Karpas-422 (cell line): ENCODE results near the gene ATRIP. TPM values are rescaled to one million over a fixed set of nuclear protein-coding genes. Genes with fewer than 3 reads are reported as not detected.

Experiments
- DNase-seq: peaks from one replicate; pipeline ENCODE4 v3.0.0-alpha.2; 2015
- H2AFZ ChIP-seq: fragments of 200-600 bp; sonication (generic); 2 replicates; pipeline ENCODE4 v1.6.1; 2014; ENCODE audit warnings: antibody characterized with exemption, low read length, mixed read lengths
- H3K27ac ChIP-seq: fragments of 200-600 bp; sonication (generic); 2 replicates; pipeline ENCODE4 v1.5.1; 2014; ENCODE audit warnings: mild to moderate bottlenecking, low read length, moderate library complexity
- H3K27me3 ChIP-seq: fragments of 200-600 bp; sonication (generic); 2 replicates; pipeline ENCODE4 v1.6.1; 2014; ENCODE audit warnings: low read length, mixed read lengths
- H3K36me3 ChIP-seq: fragments of 200-600 bp; sonication (generic); 2 replicates; pipeline ENCODE4 v1.6.1; 2014; ENCODE audit warnings: low read length, mixed read lengths; ENCODE audit not compliant: insufficient read depth
- H3K4me1 ChIP-seq: fragments of 200-600 bp; sonication (generic); 2 replicates; pipeline ENCODE4 v1.6.1; 2014; ENCODE audit warnings: mild to moderate bottlenecking, low read length, mixed read lengths
- H3K4me2 ChIP-seq: fragments of 200-600 bp; sonication (generic); 2 replicates; pipeline ENCODE4 v1.6.1; 2014; ENCODE audit warnings: low read length, low read depth, mild to moderate bottlenecking; ENCODE audit not compliant: poor library complexity, severe bottlenecking
- H3K4me3 ChIP-seq: fragments of 200-600 bp; sonication (generic); 2 replicates; pipeline ENCODE4 v1.5.1; 2014; ENCODE audit warnings: mild to moderate bottlenecking, antibody characterized with exemption, low read length, mixed read lengths
- H3K79me2 ChIP-seq: fragments of 200-600 bp; sonication (generic); 2 replicates; pipeline ENCODE4 v1.6.1; 2014; ENCODE audit warnings: mild to moderate bottlenecking, low read length, mixed read lengths
- H3K9ac ChIP-seq: fragments of 200-600 bp; sonication (generic); 2 replicates; pipeline ENCODE4 v1.6.0; 2014; ENCODE audit warnings: low read length
- H3K9me2 ChIP-seq: fragments of 200-600 bp; sonication (generic), shearing (Covaris generic); replicated peaks from 2 replicates; pipeline ENCODE4 v1.6.0; 2014; ENCODE audit warnings: mild to moderate bottlenecking, low read length, moderate library complexity; ENCODE audit not compliant: insufficient read depth
- H3K9me3 ChIP-seq: fragments of 300-700, 200-600 bp; sonication (generic); 2 replicates; pipeline ENCODE4 v1.6.1; 2014; ENCODE audit warnings: low read length, mixed read lengths
- H4K20me1 ChIP-seq: fragments of 200-600 bp; sonication (generic); 2 replicates; pipeline ENCODE4 v1.6.1; 2014; ENCODE audit warnings: mild to moderate bottlenecking, antibody characterized with exemption, low read length, low read depth; ENCODE audit not compliant: insufficient read depth
- total RNA-seq: library from RNA; depleted of rRNA; stranded (reverse); fragments of >200 nt; shearing (Covaris generic); gene quantifications from 2 replicates; pipeline ENCODE4 v1.2.3, GENCODE V29; 2014; ENCODE audit warnings: low replicate concordance

The ATRIP gene
- total RNA-seq, 1 experiment from 2014 or later: 7.3 TPM

GRCh38 chr3:48413611-48414010, 32.9 kb upstream of the ATRIP start:
- Histone ChIP-seq H2AFZ (no peak overlapping the region), H3K9ac (no peak overlapping the region), H3K27ac (no peak overlapping the region), H3K27me3 (no peaks in the 10 kb centered on the region), H3K4me3 (no peak overlapping the region), H3K9me2 (no peaks in the 10 kb centered on the region), H3K9me3 (no peaks in the 10 kb centered on the region), H3K4me1 (no peaks in the 10 kb centered on the region), H3K4me2 (no peak overlapping the region), H3K79me2 (no peaks in the 10 kb centered on the region), H3K36me3 (no peaks in the 10 kb centered on the region; the same call in 1 of the 2 replicates), H4K20me1 (no peaks in the 10 kb centered on the region)
- DNase-seq: no peak

- no peak overlapping the region for H3K27ac ChIP-seq
- no peaks in the 10 kb centered on the region for H3K9me3 ChIP-seq
- DNase-seq: no peak
- H3K9ac ChIP-seq: no peak overlapping the region
- no peaks in the 10 kb centered on the region for H3K27me3 ChIP-seq
- H4K20me1 ChIP-seq: no peaks in the 10 kb centered on the region
- H3K79me2 ChIP-seq: no peaks in the 10 kb centered on the region
- H3K36me3 ChIP-seq: no peaks in the 10 kb centered on the region; the same call in 1 of the 2 replicates
- no peak overlapping the region for H2AFZ ChIP-seq
- H3K9me2 ChIP-seq: no peaks in the 10 kb centered on the region
- no peak overlapping the region for H3K4me3 ChIP-seq
- H3K4me1 ChIP-seq: no peaks in the 10 kb centered on the region
- H3K4me2 ChIP-seq: no peak overlapping the region
Measured at GRCh38 chr3:48414376-48415250, 31.9 kb upstream of the ATRIP start.

- no peak for DNase-seq
- Histone ChIP-seq H3K9me2 (no peaks in the 10 kb centered on the region), H3K4me2 (no peak overlapping the region), H3K27ac (no peak overlapping the region), H3K79me2 (no peaks in the 10 kb centered on the region), H3K36me3 (no peaks in the 10 kb centered on the region; the same call in 1 of the 2 replicates), H3K4me1 (no peaks in the 10 kb centered on the region), H3K27me3 (no peaks in the 10 kb centered on the region), H4K20me1 (no peaks in the 10 kb centered on the region), H3K9me3 (no peaks in the 10 kb centered on the region), H3K9ac (no peak overlapping the region), H3K4me3 (no peak overlapping the region), H2AFZ (no peak overlapping the region)
Measured at GRCh38 chr3:48415251-48415953, 31.1 kb upstream of the ATRIP start.

GRCh38 chr3:48416091-48416505, 30.4 kb upstream of the ATRIP start:
- H2AFZ ChIP-seq: no peak overlapping the region
- no peaks in the 10 kb centered on the region for H3K79me2 ChIP-seq
- DNase-seq: no peak
- H3K9ac ChIP-seq: no peak overlapping the region
- no peaks in the 10 kb centered on the region for H3K9me3 ChIP-seq
- H3K9me2 ChIP-seq: no peaks in the 10 kb centered on the region
- H4K20me1 ChIP-seq: no peaks in the 10 kb centered on the region
- no peaks in the 10 kb centered on the region for H3K4me1 ChIP-seq
- H3K36me3 ChIP-seq: no peaks in the 10 kb centered on the region; the same call in 1 of the 2 replicates
- H3K27me3 ChIP-seq: no peaks in the 10 kb centered on the region
- no peak overlapping the region for H3K4me3 ChIP-seq
- no peak overlapping the region for H3K4me2 ChIP-seq
- no peak overlapping the region for H3K27ac ChIP-seq

GRCh38 chr3:48416546-48416945, 30.0 kb upstream of the ATRIP start:
- Histone ChIP-seq H3K4me3 (no peak overlapping the region), H3K9ac (no peak overlapping the region), H3K27me3 (no peaks in the 10 kb centered on the region), H3K27ac (no peak overlapping the region), H3K4me2 (no peak overlapping the region), H3K4me1 (no peaks in the 10 kb centered on the region), H3K9me3 (no peaks in the 10 kb centered on the region), H3K9me2 (no peaks in the 10 kb centered on the region), H4K20me1 (no peaks in the 10 kb centered on the region), H2AFZ (no peak overlapping the region), H3K79me2 (no peaks in the 10 kb centered on the region; the same call in 1 of the 2 replicates), H3K36me3 (no peaks in the 10 kb centered on the region; the same call in 1 of the 2 replicates)
- DNase-seq: no peak

GRCh38 chr3:48417529-48418108, 28.9 kb upstream of the ATRIP start:
- Histone ChIP-seq H3K4me1 (no peaks in the 10 kb centered on the region), H3K4me2 (no peak overlapping the region), H3K9me2 (no peaks in the 10 kb centered on the region), H3K27me3 (no peaks in the 10 kb centered on the region), H3K9me3 (no peaks in the 10 kb centered on the region), H3K4me3 (no peak overlapping the region), H4K20me1 (no peaks in the 10 kb centered on the region), H3K79me2 (no peaks in the 10 kb centered on the region; the same call in 1 of the 2 replicates), H3K36me3 (no peaks in the 10 kb centered on the region; the same call in 1 of the 2 replicates), H2AFZ (no peak overlapping the region), H3K9ac (no peak overlapping the region), H3K27ac (no peak overlapping the region)
- no peak for DNase-seq

- Histone ChIP-seq H3K27me3 (no peaks in the 10 kb centered on the region), H3K9ac (no peak overlapping the region), H3K9me2 (no peaks in the 10 kb centered on the region), H3K4me3 (no peak overlapping the region), H3K4me1 (peaks cover 4% of the 10 kb centered on the region), H3K9me3 (no peaks in the 10 kb centered on the region), H4K20me1 (no peaks in the 10 kb centered on the region), H3K27ac (no peak overlapping the region), H3K36me3 (no peaks in the 10 kb centered on the region; the same call in 1 of the 2 replicates), H3K79me2 (peaks cover under 1% of the 10 kb centered on the region; the same call in 1 of the 2 replicates), H3K4me2 (no peak overlapping the region), H2AFZ (no peak overlapping the region)
- DNase-seq: no peak
Measured at GRCh38 chr3:48418140-48418539, 28.4 kb upstream of the ATRIP start.

GRCh38 chr3:48418651-48419050, 27.9 kb upstream of the ATRIP start:
- no peak for DNase-seq
- Histone ChIP-seq H3K9ac (no peak overlapping the region), H3K27me3 (no peaks in the 10 kb centered on the region)

More at GRCh38 chr3:48418651-48419050, 27.9 kb upstream of the ATRIP start:
- Histone ChIP-seq H2AFZ (no peak overlapping the region), H3K36me3 (no peaks in the 10 kb centered on the region; the same call in 1 of the 2 replicates), H3K4me3 (no peak overlapping the region), H3K9me2 (no peaks in the 10 kb centered on the region), H3K9me3 (no peaks in the 10 kb centered on the region), H3K4me1 (peaks cover 7% of the 10 kb centered on the region), H4K20me1 (no peaks in the 10 kb centered on the region), H3K27ac (no peak overlapping the region), H3K4me2 (no peak overlapping the region), H3K79me2 (peaks cover 5% of the 10 kb centered on the region; the same call in 1 of the 2 replicates)
